ENCODE measurements around the gene SEMA4C. TPM values are rescaled to one million over a fixed set of nuclear protein-coding genes. Genes with fewer than 3 reads are reported as not detected.
A peak's percentile ranks its signal among the peaks of the same experiment; 100 is the strongest.

SEMA4C gene
- total and polyA plus RNA-seq, 9 of the 15 experiments (the other 6 are each of a cell fraction or from before 2014, with no cell fraction given) = 0.32 to 59.7 (median 23.9) TPM

DNA sequence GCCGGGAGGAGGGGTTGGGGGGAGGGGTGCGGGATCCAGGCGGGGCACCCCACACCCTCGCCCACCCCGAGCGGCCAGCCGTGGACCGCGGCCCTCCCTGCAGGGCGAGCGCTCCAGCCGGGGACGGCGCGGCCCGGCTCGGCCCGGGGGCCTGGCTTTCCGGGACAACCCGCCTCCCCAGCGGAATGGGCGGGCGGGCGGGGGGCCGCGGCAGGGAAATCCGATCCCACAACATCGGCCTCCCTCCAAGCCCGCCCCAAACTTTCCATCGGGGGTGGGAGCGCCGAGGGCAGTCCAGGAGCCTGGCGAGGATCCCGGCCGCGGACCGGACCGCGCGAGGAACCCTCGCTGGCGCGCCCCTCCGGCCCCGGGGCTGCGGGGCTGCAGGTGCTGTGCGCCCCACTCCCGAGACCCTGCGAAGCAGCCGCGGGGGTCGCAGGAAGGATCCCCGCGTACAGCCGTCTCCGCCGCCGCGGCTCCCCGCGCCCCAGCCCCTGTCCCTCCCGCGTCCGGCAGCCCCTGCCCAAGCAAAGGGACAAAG, 529 bp downstream of the SEMA4C start (continued):
- no peak for TF ChIP-seq ZBTB8A (IDR thresholded peaks at IDR 0.05; ENCODE audit: partially characterized antibody)
- TF ChIP-seq ZNF778 (CRISPR knock-in tag; IDR thresholded peaks at IDR 0.05) = no peak
- peak; percentile 49; the same call in 1 of the 2 replicates for TF ChIP-seq ZBTB7A (IDR thresholded peaks at IDR 0.05; ENCODE audit: borderline replicate concordance, control insufficient read depth, low read depth, low read length)
- TF ChIP-seq, protein P1, sequence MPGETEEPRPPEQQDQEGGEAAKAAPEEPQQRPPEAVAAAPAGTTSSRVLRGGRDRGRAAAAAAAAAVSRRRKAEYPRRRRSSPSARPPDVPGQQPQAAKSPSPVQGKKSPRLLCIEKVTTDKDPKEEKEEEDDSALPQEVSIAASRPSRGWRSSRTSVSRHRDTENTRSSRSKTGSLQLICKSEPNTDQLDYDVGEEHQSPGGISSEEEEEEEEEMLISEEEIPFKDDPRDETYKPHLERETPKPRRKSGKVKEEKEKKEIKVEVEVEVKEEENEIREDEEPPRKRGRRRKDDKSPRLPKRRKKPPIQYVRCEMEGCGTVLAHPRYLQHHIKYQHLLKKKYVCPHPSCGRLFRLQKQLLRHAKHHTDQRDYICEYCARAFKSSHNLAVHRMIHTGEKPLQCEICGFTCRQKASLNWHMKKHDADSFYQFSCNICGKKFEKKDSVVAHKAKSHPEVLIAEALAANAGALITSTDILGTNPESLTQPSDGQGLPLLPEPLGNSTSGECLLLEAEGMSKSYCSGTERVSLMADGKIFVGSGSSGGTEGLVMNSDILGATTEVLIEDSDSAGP (CRISPR knock-in tag; IDR thresholded peaks at IDR 0.05) = no peak
- no peak for TF ChIP-seq TGIF2 (CRISPR knock-in tag; IDR thresholded peaks at IDR 0.05)
- 0 out of 2 replicates have a peak, but pooled peaks have one; percentile 2 for TF ChIP-seq TEAD4 (IDR thresholded peaks at IDR 0.05; ENCODE audit: low read length)
- no peak for TF ChIP-seq TEAD4 (CRISPR knock-in tag; IDR thresholded peaks at IDR 0.05; ENCODE audit: borderline replicate concordance)
- TF ChIP-seq MCM2 (IDR thresholded peaks at IDR 0.05; ENCODE audit: low read depth) = no peak
- TF ChIP-seq NFIX (CRISPR knock-in tag; IDR thresholded peaks at IDR 0.05; ENCODE audit: low read depth) = no peak
- TF ChIP-seq MYNN (IDR thresholded peaks at IDR 0.05) = no peak
- no peak for TF ChIP-seq MYNN (CRISPR knock-in tag; IDR thresholded peaks at IDR 0.05)
- TF ChIP-seq ARHGAP35 (IDR thresholded peaks at IDR 0.05; ENCODE audit: partially characterized antibody) = no peak
- TF ChIP-seq RBBP5 (IDR thresholded peaks at IDR 0.05; ENCODE audit: borderline replicate concordance, insufficient read depth, low read length, poor library complexity, severe bottlenecking) = peak; percentile 58
- no peak for TF ChIP-seq EZH2 (IDR thresholded peaks at IDR 0.05; ENCODE audit: borderline replicate concordance, low read depth, low read length)
- peak; percentile 70 for TF ChIP-seq NEUROD1 (IDR thresholded peaks at IDR 0.05; ENCODE audit: borderline replicate concordance, low read depth, low read length, partially characterized antibody)
- no peak for TF ChIP-seq RBFOX2 (IDR thresholded peaks at IDR 0.05; ENCODE audit: low read depth, low read length)
- no peak for TF ChIP-seq ZNF253 (CRISPR knock-in tag; conservative IDR thresholded peaks at IDR 0.05)
- no peak for TF ChIP-seq ATF7 (IDR thresholded peaks at IDR 0.05)
- TF ChIP-seq ZNF3 (CRISPR knock-in tag; IDR thresholded peaks at IDR 0.05) = no peak
- TF ChIP-seq U2AF1 (optimal IDR thresholded peaks at IDR 0.05; ENCODE audit: low read depth, low read length) = peak; percentile 28
- no peak for TF ChIP-seq MCM5 (IDR thresholded peaks at IDR 0.05; ENCODE audit: low read depth)
- TF ChIP-seq KAT7 (CRISPR knock-in tag; IDR thresholded peaks at IDR 0.05; ENCODE audit: borderline replicate concordance) = 0 out of 2 replicates have a peak, but pooled peaks have one; percentile 25
- TF ChIP-seq ZNF586 (CRISPR knock-in tag; conservative IDR thresholded peaks at IDR 0.05) = no peak
- TF ChIP-seq KDM5B (IDR thresholded peaks at IDR 0.05; ENCODE audit: insufficient replicate concordance, low read depth, low read length) = peak; percentile 8
- TF ChIP-seq, protein P2, sequence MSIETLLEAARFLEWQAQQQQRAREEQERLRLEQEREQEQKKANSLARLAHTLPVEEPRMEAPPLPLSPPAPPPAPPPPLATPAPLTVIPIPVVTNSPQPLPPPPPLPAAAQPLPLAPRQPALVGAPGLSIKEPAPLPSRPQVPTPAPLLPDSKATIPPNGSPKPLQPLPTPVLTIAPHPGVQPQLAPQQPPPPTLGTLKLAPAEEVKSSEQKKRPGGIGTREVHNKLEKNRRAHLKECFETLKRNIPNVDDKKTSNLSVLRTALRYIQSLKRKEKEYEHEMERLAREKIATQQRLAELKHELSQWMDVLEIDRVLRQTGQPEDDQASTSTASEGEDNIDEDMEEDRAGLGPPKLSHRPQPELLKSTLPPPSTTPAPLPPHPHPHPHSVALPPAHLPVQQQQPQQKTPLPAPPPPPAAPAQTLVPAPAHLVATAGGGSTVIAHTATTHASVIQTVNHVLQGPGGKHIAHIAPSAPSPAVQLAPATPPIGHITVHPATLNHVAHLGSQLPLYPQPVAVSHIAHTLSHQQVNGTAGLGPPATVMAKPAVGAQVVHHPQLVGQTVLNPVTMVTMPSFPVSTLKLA (conservative IDR thresholded peaks at IDR 0.05) = 0 out of 4 replicates have a peak, but pooled peaks of 1 of the 2 experiments have one; percentile 32
